Hepatocyte (in vitro differentiated cells): ENCODE measurements around the gene KLHL26.

Experiments
- CTCF ChIP-seq: fragments of 200-600 bp; sonication (generic); IDR thresholded peaks from 2 replicates; pipeline ENCODE4 v1.5.1; 2016; ENCODE audit warnings: antibody characterized with exemption, mild to moderate bottlenecking; ENCODE audit not compliant: poor library complexity
- EZH2 ChIP-seq: fragments of 200-600 bp; sonication (generic); IDR thresholded peaks from 2 replicates; pipeline ENCODE4 v1.6.1; 2016; ENCODE audit warnings: antibody characterized with exemption, mild to moderate bottlenecking, borderline replicate concordance

GRCh38 chr19:18612051-18612771 lies 24.6 kb upstream of the KLHL26 start:
- no peak for TF ChIP-seq CTCF
- no peak for TF ChIP-seq EZH2
